T-helper 22 cell (primary cell): ENCODE measurements around the gene LINC00632.
"Not testable (repeated sequence)": the region's sequence is repeated elsewhere in the genome, so short reads cannot be mapped to it uniquely, and the experiment has no call there.

Experiments
- DNase-seq: peaks from one replicate; pipeline ENCODE4 v3.0.0-alpha.2; 2020; ENCODE audit warnings: low read depth

Gene LINC00632

DNA sequence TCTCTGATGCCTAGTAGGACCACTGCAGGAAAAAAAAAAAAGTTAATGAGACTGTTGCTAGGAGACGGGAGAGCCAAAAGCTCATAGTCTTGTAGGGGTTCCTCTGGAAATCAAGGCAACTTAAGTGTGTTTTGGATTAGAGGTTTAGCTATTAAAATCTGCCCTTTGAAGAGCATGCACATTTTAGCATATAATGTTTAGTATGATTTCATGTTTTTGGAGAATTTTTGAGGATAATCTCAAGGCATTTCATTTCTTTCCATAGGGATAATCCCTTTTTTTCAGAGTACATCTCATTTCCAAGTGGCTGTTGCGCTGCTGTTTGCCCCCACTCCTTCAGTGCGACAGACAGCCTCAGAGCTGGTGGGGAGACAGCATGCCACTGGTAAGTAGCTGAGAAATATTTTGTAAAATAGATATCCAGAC lies at the start of gene LINC00632:
TSS of gene LINC00632 (plus strand) at position 339 of the 426 bp plus-strand sequence.
- DNase-seq, result no peak

DNA sequence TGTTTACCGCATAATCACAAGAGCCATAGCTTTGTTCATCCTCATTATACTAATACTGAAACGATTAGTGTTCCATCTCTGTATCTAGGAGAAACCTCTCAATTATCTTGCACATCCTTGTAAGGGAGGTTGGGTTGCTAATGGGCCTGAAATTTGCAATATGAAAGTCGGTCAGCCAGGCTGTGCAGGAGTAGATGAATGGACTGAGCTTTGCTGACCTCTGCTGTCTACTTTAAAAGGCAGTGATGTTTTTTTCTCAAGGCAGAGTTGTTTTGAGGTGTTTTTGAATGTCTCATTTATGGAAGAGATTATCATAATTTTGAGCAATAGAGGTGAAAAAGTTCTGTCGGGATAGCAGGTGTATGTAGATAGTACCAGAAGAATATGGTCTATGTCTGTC lies 47.9 kb upstream of the LINC00632 start:
- DNase-seq, result no peak

DNA sequence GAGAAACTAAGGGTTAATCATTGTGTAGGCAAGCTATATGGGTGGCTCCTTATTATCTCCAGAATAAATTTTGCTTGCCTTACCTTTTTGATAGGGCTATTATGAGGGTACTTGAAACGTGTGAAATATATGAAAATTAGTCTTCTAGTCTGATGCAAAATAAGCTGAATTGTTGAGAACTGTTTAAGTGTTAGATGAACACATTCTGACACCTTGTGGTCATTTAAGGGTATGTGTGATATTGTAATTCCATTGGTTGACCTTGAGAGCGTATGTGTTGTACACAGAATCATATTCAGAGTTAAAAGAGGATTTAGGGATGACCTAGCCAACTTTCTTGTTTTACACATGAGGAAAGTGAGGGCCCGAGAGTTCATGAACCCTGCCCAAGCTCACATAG lies 44.6 kb upstream of the LINC00632 start:
- no peak for DNase-seq

DNA sequence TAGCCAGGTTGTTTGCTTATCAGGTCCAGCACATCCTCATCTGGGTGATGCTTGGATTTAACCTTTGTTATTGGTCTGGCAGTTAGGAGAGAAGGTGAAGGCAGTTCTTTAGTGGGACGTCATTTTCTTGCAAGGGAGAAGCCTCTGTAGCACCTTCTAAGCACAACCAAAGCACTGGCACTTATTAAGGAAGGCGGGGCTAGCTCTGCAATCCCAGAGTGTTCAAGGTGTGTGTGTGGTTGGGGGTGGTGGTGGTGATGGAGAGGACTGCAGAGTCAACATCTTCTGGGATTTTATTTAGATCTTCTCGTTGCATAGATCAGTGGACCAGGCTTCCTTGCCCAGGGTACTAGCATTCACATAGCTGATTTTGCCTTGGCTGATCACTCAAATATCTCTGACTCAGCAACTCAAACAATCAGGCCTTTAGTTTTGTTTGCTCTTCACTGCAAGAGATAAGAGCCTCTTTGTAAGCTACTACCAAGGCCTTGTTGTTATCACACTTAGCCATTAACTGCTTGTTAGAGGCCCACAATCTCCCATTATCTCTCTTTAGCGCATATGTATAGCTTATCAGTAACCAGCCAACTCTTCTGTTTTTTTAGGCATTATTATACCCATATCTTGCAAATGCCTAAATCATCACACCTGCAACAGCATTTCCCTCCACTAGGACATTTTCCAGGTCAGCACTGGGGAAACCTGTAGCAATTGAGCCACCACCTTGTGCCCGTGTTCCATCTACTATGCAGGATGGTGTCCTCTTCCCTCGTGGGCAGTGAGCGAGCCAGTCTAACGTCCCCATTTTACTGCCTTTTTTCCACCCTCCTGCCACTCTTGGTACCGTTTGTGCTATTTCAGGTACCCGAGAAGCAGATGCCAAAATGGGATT lies 36.5 kb upstream of the LINC00632 start:
- no peak for DNase-seq

DNA sequence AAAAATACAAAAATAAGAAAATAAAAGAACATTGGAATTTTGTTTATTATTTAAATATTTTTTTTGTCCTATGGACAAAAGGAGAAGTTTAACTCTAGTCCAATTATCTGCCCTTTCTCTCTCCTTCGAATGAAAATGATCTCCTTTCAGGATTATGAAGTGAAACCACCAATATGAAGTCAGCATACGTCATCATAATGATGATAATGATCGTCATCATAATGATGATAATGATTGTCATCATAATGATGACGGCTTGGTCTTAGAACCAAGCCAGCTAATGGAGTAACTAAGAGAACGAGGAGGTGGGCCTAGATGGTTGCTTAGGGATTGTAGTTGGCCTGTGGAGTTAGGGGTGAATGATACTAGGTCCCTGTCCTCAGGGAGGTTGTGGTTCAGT lies 21.9 kb upstream of the LINC00632 start:
- DNase-seq, result no peak

DNA sequence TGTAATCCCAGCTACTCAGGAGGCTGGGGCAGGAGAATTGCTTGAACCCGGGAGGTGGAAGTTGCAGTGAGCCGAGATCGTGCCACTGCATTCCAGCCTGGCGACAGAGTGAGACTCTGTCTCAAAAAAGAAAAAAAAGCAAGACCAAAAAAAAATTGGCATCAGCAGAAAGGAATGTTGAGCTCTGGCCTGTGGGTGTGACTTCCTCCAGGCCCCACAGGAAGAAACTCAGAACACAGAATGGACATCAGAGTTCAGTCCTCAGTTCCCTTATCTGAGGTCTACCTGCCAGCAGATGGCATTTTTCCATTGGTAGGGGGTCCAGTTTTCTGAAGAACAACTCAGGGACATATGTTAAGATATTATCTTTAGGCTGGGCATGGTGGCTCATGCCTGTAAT lies 18.0 kb upstream of the LINC00632 start:
- not testable (repeated sequence) for DNase-seq

DNA sequence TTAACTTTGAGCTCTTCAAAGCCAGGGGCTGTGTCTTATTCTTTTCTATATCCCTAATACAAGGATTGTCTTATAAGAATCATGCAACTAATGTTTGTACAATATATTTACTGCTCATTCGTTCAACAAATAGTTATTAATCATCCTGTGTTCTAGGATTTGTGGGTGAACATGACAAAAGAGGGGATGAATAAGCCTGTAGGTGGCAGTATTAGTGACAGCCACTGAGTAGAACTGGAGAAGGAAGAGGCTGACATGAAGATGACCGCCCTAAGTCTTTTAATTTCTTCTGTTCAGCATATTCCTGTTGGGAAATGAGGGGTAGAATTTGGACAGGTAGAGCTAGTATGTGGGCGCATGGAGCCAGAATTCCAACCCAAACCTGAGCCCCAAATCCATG lies 11.9 kb upstream of the LINC00632 start:
- DNase-seq, result no peak

DNA sequence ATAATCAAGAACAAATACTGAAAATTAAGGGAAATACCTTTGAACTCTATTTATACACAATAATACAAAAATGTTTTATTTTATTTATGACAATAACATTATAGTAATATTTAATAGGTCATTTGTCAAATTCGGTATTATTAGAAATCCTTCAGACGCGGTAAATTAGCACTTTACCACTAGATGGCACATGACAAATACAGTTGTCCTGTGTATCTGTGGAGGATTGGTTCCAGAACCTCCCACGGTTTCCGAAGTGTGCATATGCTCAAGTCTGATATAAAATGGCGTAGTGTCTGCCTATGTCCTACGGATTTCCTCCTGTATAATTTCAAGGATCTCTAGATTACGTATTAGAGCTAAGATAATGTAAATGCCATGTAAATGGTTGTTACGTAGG lies 8.1 kb upstream of the LINC00632 start:
- no peak for DNase-seq

DNA sequence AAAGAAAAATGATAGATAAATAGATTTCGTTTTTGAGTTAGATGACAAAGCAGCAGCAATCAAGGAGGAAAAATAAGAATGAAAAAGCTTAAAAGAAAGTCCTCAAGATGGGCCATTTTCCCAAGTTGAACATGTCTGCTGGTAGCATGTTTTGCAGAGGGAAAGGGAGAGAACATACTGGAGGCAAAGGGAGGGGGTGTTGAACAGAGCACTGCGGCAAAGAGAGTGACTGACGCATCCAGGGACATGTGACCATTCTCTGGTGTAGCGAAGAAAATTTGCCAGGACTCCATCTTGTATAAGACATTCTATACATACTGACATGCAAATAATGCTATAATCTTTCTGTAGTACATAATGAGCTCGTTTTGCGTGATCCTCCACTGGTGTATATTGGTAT lies 1.2 kb downstream of the LINC00632 start:
- no peak for DNase-seq

DNA sequence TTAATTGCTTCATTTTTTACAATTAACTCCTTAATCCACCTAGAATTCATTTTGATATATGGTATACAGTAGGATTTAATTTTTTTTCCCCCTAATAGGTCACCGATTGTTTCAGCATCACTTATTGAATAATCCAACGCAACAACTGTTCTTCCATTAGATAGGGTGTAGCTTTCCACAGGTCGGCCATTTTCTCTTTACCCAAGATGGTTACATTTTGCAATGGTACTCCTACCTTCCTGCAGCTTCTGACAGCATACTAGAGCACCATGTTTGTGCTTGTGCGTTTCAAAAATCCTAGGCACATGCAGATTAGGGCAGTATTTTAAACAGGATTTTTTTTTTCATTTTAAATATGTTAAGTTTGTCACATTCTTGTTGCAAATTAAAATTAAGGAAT lies 2.3 kb downstream of the LINC00632 start:
- no peak for DNase-seq

DNA sequence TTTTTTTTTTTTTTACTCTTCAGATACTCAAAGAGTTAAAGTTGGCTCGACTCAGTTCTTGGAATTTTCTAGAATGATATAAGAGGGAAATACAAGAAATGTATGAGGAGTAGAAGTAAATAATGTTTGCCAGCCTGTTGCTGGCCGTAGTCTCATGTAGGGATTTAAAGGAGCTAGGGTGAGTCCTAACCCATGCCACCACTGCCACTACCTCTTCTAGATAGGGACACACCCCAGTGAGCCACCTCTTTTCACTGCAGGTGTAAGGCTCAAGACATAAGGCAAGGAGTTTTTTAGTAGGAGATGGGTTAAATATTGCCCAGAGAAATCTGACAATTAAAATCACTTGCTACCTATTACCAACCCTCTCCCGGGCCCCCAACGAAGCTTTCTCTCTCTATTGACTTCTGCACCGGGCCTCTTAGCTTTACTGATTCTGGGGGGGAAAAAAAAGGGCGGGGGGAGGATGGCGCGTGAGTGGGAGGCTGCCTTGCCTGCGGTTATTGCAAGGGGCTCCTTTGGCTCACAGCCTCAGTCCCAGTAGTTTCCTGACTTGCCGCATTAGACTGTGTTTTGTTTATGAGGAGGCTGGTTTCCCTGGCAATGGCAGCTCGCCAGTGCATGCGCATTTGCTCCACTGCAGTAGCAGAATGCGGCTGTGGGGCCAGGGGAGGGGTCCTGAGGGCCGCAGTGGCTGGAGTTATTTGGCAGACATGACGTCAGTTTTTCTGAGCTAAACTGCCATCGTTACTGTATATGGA lies 3.0 kb downstream of the LINC00632 start:
- DNase-seq, result peak; percentile 43

DNA sequence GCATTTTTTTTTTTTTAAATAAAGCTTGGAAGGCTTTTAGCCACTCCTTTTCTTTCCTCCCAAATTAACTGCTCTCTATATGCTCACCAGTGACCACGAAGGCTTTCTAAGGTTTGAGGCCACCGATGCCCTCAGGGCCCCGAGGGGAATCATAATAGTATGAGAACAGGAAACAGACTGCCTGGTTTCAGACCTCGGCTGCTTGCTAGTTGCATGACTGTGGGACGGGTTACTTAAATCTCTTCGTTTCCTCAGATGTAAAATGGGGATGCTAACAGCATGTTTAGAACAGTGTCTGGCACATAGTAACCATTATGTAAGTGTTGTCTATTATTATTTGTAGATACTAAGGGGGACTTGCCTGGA lies 3.6 kb downstream of the LINC00632 start:
- peak; percentile 7 for DNase-seq

DNA sequence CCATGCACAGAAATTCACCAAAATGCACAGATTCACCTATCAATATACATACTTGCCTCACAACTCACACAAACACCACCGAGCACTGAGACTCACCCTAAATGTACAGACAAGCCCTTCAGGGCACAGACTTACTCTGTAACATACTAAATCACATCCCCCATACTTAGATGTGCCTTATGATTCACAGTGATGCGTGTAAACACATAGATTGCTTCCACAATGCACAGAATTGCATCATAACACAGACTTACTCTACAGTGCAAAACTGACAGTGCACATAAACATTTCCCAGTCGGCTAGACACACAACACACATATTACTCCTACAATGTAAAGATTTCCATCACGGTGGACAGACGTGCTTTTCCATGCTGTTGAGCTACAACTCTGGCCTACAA lies 6.2 kb downstream of the LINC00632 start:
- DNase-seq, result no peak

DNA sequence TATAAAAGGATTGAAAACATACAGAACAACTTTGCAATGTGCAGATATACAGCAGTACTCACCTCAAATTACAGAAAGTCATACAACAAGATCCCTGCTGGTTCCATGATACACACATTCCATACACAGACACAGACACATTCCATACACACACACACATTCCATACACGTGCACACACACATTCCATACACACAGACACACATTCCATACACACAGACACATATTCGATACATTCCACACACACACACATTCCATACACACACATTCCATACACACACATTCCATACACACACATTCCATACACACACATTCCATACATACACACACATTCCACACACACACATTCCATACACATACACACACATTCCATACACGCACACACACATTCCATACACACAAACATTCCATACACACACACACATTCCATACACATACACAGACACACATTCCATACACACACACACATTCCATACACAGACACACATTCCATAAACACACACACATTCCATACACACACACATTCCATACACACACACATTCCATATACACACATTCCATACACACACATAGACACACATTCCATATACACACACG lies 13.7 kb downstream of the LINC00632 start:
- no peak for DNase-seq

DNA sequence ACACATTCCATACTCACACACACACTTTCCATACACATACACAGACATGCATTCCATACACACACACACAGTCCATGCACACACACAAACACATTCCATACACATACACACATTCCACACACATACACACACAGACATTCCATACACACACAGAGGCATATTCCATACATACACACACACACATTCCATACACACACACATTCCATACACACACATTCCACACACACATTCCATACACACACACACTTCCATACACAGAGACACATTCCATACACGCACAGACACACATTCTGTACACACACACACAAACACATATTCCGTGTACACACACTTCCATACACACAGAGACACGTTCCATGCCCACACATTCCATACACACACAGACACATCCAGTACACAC lies 14.8 kb downstream of the LINC00632 start:
- DNase-seq, result no peak

DNA sequence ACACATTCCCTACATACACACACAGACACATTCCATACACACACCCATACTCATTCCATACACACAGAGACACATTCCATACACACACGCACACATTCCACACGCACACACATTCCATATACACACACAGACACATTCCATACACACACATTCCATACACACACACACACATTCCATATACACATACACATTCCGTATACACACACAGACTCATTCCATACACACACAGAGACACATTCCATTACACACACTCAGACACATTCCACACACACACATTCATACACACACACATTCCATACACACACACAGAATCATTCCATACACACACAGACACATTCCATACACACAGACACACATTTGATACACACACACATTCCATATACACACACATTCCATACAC lies 15.2 kb downstream of the LINC00632 start:
- no peak for DNase-seq

DNA sequence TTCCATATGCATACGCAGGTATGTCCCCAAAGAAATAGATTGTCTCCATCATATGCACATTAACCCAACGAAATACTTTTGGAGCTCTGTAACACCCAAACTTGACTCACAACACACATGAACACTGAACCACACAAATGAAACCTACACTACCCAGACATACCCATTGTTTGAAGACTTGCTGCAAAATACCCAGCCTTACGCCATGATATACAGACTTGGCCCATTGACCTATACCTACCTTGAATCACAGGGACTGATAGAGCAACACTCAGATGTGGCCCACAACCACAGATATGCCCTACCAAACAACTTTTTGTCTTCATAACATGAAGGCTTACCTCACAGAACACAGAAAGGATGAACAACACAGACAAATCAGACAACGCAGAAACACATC lies 15.9 kb downstream of the LINC00632 start:
- DNase-seq, result no peak

DNA sequence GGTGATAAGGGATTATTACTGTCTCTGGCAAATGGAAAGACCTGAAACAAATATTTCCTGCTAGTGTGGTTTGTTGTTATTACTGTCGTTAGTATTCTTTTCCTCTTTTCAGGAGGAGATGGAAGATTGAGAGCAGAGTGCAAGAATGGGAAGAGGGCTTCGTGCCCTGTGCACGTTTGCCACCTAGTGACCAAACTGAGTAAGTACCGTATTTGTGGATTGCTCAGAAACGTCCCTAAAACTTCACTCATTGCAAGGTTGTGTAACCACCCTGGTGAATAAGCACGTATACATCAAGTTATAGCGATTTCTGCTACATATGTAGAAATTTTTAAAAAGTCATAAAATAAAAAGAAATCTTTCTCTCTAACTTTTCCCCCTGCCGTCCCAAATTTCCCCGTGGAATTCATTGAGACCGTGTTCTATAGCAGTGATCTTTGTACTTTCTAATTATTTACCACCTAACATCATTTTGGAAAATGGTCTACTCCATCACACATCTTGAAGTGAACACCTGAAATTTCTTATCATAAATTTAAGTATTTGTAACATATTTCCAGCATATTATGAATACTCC lies 24.3 kb downstream of the LINC00632 start:
- DNase-seq, result no peak

DNA sequence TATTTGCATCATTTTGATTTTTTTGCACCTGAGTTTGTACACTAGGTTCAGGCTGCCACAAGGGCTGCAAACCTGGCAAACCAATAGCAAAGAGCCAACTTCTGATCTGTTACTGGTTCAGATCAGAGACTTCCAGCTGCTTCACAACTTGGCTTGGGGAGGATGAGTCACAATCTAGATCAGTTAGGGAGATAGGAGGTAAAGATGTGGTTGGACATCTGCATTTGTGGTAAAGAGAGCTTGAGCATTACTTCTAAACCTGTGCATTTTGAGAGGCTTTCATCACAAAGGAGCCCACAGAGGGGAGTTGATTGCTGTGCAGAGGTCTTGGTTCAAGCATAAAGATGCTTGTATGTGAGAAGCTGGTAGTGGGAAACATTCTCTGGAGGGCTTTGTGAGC lies 34.5 kb downstream of the LINC00632 start:
- peak; percentile 7 for DNase-seq

DNA sequence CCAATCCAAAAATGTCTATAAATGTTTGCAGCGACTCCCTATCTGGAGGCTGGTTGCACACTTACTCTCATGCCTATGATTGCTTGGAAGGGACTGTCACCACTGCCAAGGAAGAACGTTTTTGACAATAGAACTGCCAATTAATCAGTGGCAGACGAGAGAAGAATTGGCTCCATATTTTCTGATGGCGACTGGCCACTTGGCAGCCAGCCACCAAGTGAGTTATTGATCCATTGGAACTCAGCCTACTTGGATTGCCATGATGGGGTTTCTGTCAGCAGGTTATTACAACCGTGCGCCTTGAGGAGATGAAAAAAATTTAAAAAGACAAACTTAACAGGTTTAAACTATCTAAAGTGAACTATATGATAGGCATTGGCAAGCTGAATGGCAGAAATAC lies 47.4 kb downstream of the LINC00632 start:
- no peak for DNase-seq

DNA sequence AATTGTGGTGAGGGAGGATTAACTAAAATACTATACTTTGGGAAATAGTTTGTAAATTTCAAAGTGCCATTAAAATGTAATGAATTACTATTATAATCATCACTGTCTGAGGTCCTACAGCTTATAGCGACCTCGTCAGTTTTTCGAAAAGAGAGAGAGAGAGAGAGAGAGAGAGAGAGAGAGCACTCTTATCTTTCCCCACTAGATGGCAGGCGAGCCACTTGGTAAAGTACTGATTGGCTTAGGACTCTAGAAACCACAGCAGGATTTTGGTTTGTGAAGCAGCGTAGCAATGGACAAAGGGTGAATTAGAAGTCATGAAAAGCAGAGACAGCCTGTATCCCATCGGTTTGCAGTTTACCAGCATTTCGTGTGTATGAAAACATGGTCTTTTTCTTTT lies 52.5 kb downstream of the LINC00632 start:
- DNase-seq, result no peak

DNA sequence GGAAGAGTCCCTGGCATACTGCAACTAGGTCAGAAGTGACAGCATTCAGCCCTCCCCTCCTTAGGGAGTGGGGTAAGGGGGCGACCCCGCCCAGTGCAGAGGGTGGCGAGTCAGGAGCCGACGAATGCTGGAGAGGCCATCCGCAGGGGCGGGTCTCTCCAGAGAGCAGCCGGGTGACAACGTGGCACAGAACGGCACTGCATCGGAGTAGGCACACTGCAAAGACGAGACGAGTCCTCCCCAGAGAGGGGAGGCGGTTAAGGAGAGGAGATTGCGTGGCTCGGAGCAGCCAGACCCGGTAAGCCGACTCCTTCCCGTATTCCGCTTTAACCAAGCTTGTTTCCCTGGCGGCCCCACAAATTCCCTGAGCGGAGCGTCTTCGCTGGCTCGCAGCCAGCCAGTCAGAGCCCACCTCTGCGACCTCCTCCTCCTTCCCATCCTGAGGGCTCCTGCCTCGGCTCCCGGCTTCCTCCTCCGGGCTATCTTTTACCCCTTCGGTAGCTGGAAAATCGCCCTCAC lies 54.9 kb downstream of the LINC00632 start:
- DNase-seq, result no peak
